GM21381 (cell line): Measurements from ENCODE around the gene KIAA0513.

ENCODE experiments used
- ATAC-seq: cut with Tn5 transposase; IDR thresholded peaks from one replicate; pipeline ENCODE4 v1.9.1; 2021; ENCODE audit warnings: mild to moderate bottlenecking, moderate library complexity; ENCODE audit not compliant: unreplicated experiment

KIAA0513 gene

DNA sequence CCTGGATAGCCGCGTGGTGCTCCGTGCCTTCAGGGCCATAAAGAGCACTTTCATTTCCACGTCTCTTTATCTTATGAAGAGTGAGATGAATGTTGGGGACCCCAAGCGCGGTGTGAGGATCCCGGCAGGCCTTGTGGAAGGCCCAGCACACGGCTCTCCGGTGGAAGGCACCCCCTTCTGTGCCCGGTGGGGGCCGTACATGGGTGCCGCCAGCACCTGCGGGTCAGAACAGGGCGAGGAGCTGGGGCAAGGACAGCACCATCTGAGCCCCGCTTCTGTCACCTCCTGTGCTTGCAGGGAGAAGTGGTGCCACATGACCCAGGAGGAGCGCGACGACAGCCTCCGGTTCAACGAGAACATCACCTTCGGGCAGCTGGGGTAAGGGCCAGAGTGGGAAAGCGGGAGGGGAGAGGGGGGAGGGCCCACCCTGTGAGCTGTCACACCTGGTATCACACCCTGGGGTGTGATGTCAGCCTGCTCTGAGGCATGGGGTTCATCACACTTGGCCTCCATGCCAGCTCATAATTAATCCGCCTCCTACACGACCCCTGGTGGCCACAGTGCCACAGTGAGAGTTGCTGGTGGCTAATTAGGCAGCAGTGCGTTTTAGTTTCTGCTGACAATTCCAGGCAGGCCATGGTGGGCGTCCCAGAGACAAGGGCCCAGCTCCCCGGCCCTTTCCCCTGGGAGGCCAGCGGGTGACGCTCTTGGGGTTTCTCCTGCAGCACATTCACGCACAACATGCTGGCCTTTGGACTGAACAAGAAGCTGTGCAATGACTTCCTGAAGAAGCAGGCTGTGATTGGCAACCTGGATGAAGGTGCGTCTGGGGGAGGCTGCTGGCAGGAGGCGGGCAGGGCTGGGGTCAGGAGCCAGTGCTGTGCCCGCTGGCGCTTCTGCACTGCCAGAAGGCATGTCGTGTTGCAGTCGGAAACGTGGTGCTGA, 59.0 kb downstream of the KIAA0513 start:
- no peak for ATAC-seq

DNA sequence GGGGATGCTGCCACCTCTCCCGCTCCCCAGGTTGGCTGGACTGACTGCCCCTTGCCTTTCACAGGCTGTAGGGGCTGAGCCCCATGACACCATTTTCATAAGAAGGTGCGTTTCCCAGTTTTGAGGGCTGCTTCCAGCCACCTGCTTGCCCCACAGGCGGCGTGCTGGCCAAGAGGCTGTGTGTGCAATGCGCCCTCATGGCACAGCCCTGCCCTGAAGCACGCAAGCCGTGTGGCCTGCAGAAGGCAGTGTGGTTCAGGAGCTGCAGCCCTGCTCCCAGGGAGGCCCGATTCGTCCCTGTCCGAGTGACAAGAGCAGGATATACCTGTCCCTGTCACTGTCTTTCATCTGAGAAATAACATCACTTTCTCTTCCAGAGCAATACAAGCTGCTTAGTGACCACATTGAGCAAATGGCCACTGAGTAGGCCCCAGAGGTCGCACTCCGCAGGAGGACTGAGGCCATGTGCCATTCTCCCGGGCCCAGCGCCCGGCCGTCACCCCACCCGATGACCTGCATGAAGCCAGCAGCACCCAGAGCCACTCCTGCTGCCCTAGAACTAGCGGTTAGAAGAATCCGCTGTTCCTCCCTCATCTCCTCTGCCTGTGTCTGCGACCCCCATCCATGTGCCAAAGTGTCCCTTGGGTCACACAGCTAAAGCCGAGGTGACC, 60.4 kb downstream of the KIAA0513 start:
- ATAC-seq, result no peak

GRCh38 chr16:85088570-85089199, 61.1 kb downstream of the KIAA0513 start:
- ATAC-seq, result no peak

GRCh38 chr16:85089525-85089924, 61.9 kb downstream of the KIAA0513 start:
- no peak for ATAC-seq

GRCh38 chr16:85090181-85090580, 62.6 kb downstream of the KIAA0513 start:
- ATAC-seq, result no peak

- ATAC-seq, result no peak
Observed at GRCh38 chr16:85090873-85091521, 63.4 kb downstream of the KIAA0513 start.

GRCh38 chr16:85091522-85091910, 63.9 kb downstream of the KIAA0513 start:
- no peak for ATAC-seq

DNA sequence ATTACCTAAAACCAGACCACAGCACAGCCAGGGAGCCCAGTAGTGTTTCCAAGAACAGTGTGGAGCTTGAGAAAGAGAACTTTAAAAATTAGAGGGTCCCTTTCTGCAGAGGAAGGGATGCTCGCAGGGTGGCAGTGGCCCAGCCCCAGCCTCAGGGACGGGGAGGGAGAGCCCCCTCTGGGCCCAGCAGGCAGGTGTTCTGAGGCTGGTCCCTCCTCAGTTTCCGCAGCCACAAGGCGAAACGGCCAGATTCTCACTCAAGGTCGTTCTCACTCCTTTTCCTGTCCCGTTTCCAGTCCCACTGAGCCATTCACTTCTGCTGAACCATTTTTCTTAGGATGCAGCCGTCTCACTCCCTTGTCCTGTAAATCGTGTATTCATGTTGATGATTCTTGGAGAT, 64.7 kb downstream of the KIAA0513 start:
- ATAC-seq, result no peak

- no peak for ATAC-seq
Observed at GRCh38 chr16:85092851-85093250, 65.3 kb downstream of the KIAA0513 start.

DNA sequence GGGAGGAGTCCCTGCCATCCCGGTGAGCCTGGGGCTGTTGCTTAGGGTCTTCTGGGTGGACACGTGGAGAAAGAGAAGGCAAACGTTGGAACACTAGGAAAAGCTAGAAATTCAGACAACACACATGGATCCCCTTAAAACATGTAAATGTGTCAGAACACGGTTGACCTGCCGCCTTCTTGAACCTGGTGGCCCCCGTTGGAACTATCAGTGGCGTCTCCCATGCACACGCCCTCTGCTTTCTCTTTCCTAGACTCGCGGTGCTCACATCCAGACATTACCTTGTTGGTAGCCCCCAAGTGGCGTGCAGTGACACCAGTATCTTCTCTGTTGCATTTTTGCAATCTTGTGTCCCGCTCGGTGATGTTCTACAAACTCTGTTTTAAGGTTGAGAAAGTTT, 66.1 kb downstream of the KIAA0513 start:
- ATAC-seq, result no peak

GRCh38 chr16:85094176-85094805, 66.7 kb downstream of the KIAA0513 start:
- ATAC-seq, result no peak

DNA sequence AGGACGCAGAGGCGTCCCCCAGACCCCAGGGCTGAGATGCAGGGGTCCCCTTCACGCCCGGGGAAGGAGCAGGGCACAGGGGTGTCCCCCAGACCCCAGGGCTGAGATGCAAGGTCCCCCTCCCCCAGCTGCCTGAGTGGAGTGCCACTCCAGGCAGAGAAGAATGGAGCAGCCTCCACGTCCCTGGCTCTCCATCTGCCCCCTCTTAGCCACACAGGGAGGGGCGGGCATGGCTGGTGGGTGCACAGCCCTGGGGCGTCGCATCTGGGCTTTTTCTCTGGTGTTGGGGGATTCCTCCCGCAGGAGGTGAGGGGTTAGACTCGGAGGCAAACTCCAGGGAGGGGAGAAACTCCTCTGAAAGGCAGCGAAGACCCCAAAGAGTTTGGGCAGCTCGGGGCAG, 67.2 kb downstream of the KIAA0513 start:
- no peak for ATAC-seq

DNA sequence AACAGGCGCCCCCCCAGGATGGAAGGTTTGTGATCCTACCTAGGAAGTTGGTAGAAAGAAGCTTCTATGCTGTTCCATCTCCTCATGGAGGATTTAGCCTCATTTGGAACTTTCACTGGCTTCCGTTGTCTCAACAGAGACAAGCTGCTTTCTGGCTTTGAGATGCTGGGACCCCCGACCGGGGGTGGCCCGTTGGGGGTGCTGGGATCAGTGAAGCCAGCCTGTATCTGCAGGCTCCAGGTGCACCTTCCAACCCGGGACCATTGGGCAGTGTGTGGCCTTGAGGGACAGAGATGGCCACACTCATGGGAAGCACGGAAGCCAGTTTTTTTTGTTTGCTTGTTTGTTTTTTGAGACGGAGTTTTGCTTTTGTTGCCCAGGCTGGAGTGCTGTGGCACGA, 69.3 kb downstream of the KIAA0513 start:
- ATAC-seq, result no peak

- no peak for ATAC-seq
Observed at GRCh38 chr16:85098565-85098964, 71.0 kb downstream of the KIAA0513 start.

- no peak for ATAC-seq
Observed at GRCh38 chr16:85100265-85100664, 72.7 kb downstream of the KIAA0513 start.

GRCh38 chr16:85101956-85102630, 74.5 kb downstream of the KIAA0513 start:
- ATAC-seq, result no peak

- ATAC-seq, result no peak
Observed at GRCh38 chr16:85103114-85104079, 75.8 kb downstream of the KIAA0513 start.

GRCh38 chr16:85104147-85104546, 76.6 kb downstream of the KIAA0513 start:
- no peak for ATAC-seq

GRCh38 chr16:85104821-85105391, 77.3 kb downstream of the KIAA0513 start:
- no peak for ATAC-seq
